HG03575 (cell line): ENCODE data around the gene FAM229B.
"Not testable (repeated sequence)": the region's sequence is repeated elsewhere in the genome, so short reads cannot be mapped to it uniquely, and the experiment has no call there.

Experiments used
- ATAC-seq: cut with Tn5 transposase; IDR thresholded peaks from one replicate; pipeline ENCODE4 v1.9.1; 2021; ENCODE audit not compliant: unreplicated experiment, insufficient number of reproducible peaks, low FRiP score; ENCODE audit errors: extremely low read depth

The FAM229B gene

GRCh38 chr6:112058243-112059032, 29.0 kb upstream of the FAM229B start:
- ATAC-seq = no peak

GRCh38 chr6:112061605-112062004, 25.8 kb upstream of the FAM229B start:
- no peak for ATAC-seq

GRCh38 chr6:112062966-112063365, 24.4 kb upstream of the FAM229B start:
- no peak for ATAC-seq

GRCh38 chr6:112065426-112065986, 21.9 kb upstream of the FAM229B start:
- ATAC-seq = no peak

GRCh38 chr6:112066606-112067005, 20.8 kb upstream of the FAM229B start:
- ATAC-seq = no peak

GRCh38 chr6:112081569-112081968, 5.8 kb upstream of the FAM229B start:
- no peak for ATAC-seq

GRCh38 chr6:112085286-112086065, 1.9 kb upstream of the FAM229B start:
- no peak for ATAC-seq

- ATAC-seq = peak; percentile 4
Measured at GRCh38 chr6:112086744-112087135, 651 bp upstream of the FAM229B start.

- no peak for ATAC-seq
Measured at GRCh38 chr6:112087916-112088315, 525 bp downstream of the FAM229B start.

GRCh38 chr6:112096901-112097300, 9.5 kb downstream of the FAM229B start:
- no peak for ATAC-seq

GRCh38 chr6:112100561-112100960, 13.2 kb downstream of the FAM229B start:
- ATAC-seq = no peak

- ATAC-seq = not testable (repeated sequence)
Measured at GRCh38 chr6:112106026-112106425, 18.6 kb downstream of the FAM229B start.

GRCh38 chr6:112106562-112106961, 19.2 kb downstream of the FAM229B start:
- ATAC-seq = no peak

- no peak for ATAC-seq
Measured at GRCh38 chr6:112109262-112109661, 21.9 kb downstream of the FAM229B start.

GRCh38 chr6:112113431-112113830, 26.0 kb downstream of the FAM229B start:
- no peak for ATAC-seq

GRCh38 chr6:112113918-112114317, 26.5 kb downstream of the FAM229B start:
- ATAC-seq = no peak

- ATAC-seq = no peak
Measured at GRCh38 chr6:112114577-112115223, 27.3 kb downstream of the FAM229B start.

GRCh38 chr6:112116221-112116620, 28.8 kb downstream of the FAM229B start:
- ATAC-seq = no peak

GRCh38 chr6:112117554-112117953, 30.2 kb downstream of the FAM229B start:
- ATAC-seq = no peak
